Measurements from ENCODE around the gene VCX3A.

GRCh38 chrX:6550999-6551398, 16.1 kb upstream of the VCX3A start:
- TF ChIP-seq CTCF (optimal IDR thresholded peaks at IDR 0.05 in 1 of 3, IDR thresholded peaks at IDR 0.05 in 1 of 3, conservative IDR thresholded peaks at IDR 0.05 in 1 of 3; ENCODE audit: extremely low read depth in 1 of 3, insufficient read depth in 2 of 3, low read length in 3 of 3), result no peak
- no peak for TF ChIP-seq EZH2 (IDR thresholded peaks at IDR 0.05; ENCODE audit: low read length)

Measured in keratinocyte (primary cell).